ENCODE results near the gene ARSI. TPM values are rescaled to one million over a fixed set of nuclear protein-coding genes. Genes with fewer than 3 reads are reported as not detected.

ARSI gene
- total RNA-seq, 1 experiment from 2014 or later, result 6.3 TPM

GRCh38 chr5:150303660-150304386, 1.1 kb upstream of the ARSI start:
- H3K27ac ChIP-seq (ENCODE audit: low read length), result no peak overlapping the region
- TF ChIP-seq EZH2phosphoT487 (IDR thresholded peaks at IDR 0.05; ENCODE audit: borderline replicate concordance, low read length), result no peak
- TF ChIP-seq EZH2 (IDR thresholded peaks at IDR 0.05; ENCODE audit: low read length, unreplicated experiment), result no peak
- TF ChIP-seq CTCF (conservative IDR thresholded peaks at IDR 0.05; ENCODE audit: low read depth, low read length), result no peak
- H3K4me2 ChIP-seq (ENCODE audit: low read length), result no peak overlapping the region
- H2AFZ ChIP-seq (ENCODE audit: low read length), result no peak overlapping the region
- no peaks in the 10 kb centered on the region for H3K9me2 ChIP-seq (replicated peaks; ENCODE audit: low read length)
- H3K4me1 ChIP-seq (ENCODE audit: insufficient read depth, low read length), result peaks cover 14% of the 10 kb centered on the region
- BruUV-seq (replicated peaks), result no TSS peak
- H3K27me3 ChIP-seq (ENCODE audit: low read length), result no peaks in the 10 kb centered on the region
- no peaks in the 10 kb centered on the region for H3K79me2 ChIP-seq (ENCODE audit: low read length)
- POLR2A ChIA-PET (ENCODE audit: unreplicated experiment), result no interaction called here
- H3K9me3 ChIP-seq (ENCODE audit: low read length), result no peaks in the 10 kb centered on the region
- ATAC-seq (no peak), DNase-seq (no peak)
- H4K20me1 ChIP-seq (ENCODE audit: low read length), result no peaks in the 10 kb centered on the region
- intact Hi-C loops (cut with micrococcal nuclease), result loop anchor here (2.0 kb wide), 1 partner anchor 53 kb away; the partner anchor contains the start of gene TCOF1
- no peaks in the 10 kb centered on the region for H3K36me3 ChIP-seq (ENCODE audit: low read depth, low read length)
- H3K9ac ChIP-seq (ENCODE audit: low read length), result no peak overlapping the region
- H3K4me3 ChIP-seq (ENCODE audit: low read length), result no peak overlapping the region
- no peaks in the 10 kb centered on the region for H3F3A ChIP-seq (ENCODE audit: low read length, unreplicated experiment)
- CTCF ChIA-PET, result no interaction called here

- no peaks in the 10 kb centered on the region for H4K20me1 ChIP-seq (ENCODE audit: low read length)
- no TSS peak for BruUV-seq (replicated peaks)
- H3K9me3 ChIP-seq (ENCODE audit: low read length), result no peaks in the 10 kb centered on the region
- POLR2A ChIA-PET (ENCODE audit: unreplicated experiment), result no interaction called here
- H3K4me2 ChIP-seq (ENCODE audit: low read length), result peak overlapping the region; percentile 92
- H3K4me3 ChIP-seq (ENCODE audit: low read length), result peak overlapping the region; percentile 72
- no peak overlapping the region for H3K9ac ChIP-seq (ENCODE audit: low read length)
- peaks cover 20% of the 10 kb centered on the region for H3K4me1 ChIP-seq (ENCODE audit: insufficient read depth, low read length)
- TF ChIP-seq CTCF (conservative IDR thresholded peaks at IDR 0.05; ENCODE audit: low read depth, low read length) (no peak), EZH2 (IDR thresholded peaks at IDR 0.05; ENCODE audit: low read length, unreplicated experiment) (no peak), EZH2phosphoT487 (IDR thresholded peaks at IDR 0.05; ENCODE audit: borderline replicate concordance, low read length) (no peak)
- intact Hi-C loops (cut with micrococcal nuclease), result loop anchor here (2.0 kb wide), 1 partner anchor 54 kb away; the partner anchor contains the start of gene TCOF1
- H3K36me3 ChIP-seq (ENCODE audit: low read depth, low read length), result no peaks in the 10 kb centered on the region
- DNase-seq (no peak), ATAC-seq (no peak)
- no peaks in the 10 kb centered on the region for H3K79me2 ChIP-seq (ENCODE audit: low read length)
- H3F3A ChIP-seq (ENCODE audit: low read length, unreplicated experiment), result no peaks in the 10 kb centered on the region
- CTCF ChIA-PET, result no interaction called here
- H2AFZ ChIP-seq (ENCODE audit: low read length), result peak overlapping the region; percentile 96
- no peaks in the 10 kb centered on the region for H3K27me3 ChIP-seq (ENCODE audit: low read length)
- no peaks in the 10 kb centered on the region for H3K9me2 ChIP-seq (replicated peaks; ENCODE audit: low read length)
- H3K27ac ChIP-seq (ENCODE audit: low read length), result no peak overlapping the region
These were observed 438 bp upstream of the ARSI start for GRCh38 chr5:150303070-150303615.

GRCh38 chr5:150301901-150302300, 804 bp downstream of the ARSI start:
- H3K4me2 ChIP-seq (ENCODE audit: low read length), result peak overlapping the region; percentile 92
- no peaks in the 10 kb centered on the region for H3K9me3 ChIP-seq (ENCODE audit: low read length)
- ATAC-seq (no peak), DNase-seq (no peak)
- peak overlapping the region; percentile 96; the same call in 1 of the 2 replicates for H2AFZ ChIP-seq (ENCODE audit: low read length)
- no peaks in the 10 kb centered on the region for H3F3A ChIP-seq (ENCODE audit: low read length, unreplicated experiment)
- H3K27me3 ChIP-seq (ENCODE audit: low read length), result no peaks in the 10 kb centered on the region
- ChIA-PET POLR2A (ENCODE audit: unreplicated experiment) (no interaction called here), CTCF (no interaction called here)
- H4K20me1 ChIP-seq (ENCODE audit: low read length), result no peaks in the 10 kb centered on the region
- no TSS peak for BruUV-seq (replicated peaks)
- H3K27ac ChIP-seq (ENCODE audit: low read length), result no peak overlapping the region
- no peak overlapping the region for H3K9ac ChIP-seq (ENCODE audit: low read length)
- no peaks in the 10 kb centered on the region for H3K36me3 ChIP-seq (ENCODE audit: low read depth, low read length)
- H3K9me2 ChIP-seq (replicated peaks; ENCODE audit: low read length), result no peaks in the 10 kb centered on the region
- H3K79me2 ChIP-seq (ENCODE audit: low read length), result no peaks in the 10 kb centered on the region
- TF ChIP-seq CTCF (conservative IDR thresholded peaks at IDR 0.05; ENCODE audit: low read depth, low read length) (no peak), EZH2phosphoT487 (IDR thresholded peaks at IDR 0.05; ENCODE audit: borderline replicate concordance, low read length) (no peak), EZH2 (IDR thresholded peaks at IDR 0.05; ENCODE audit: low read length, unreplicated experiment) (no peak)
- intact Hi-C loops (cut with micrococcal nuclease), result loop anchor here (2.0 kb wide), 1 partner anchor 55 kb away; the partner anchor contains the start of gene TCOF1
- H3K4me3 ChIP-seq (ENCODE audit: low read length), result peak overlapping the region; percentile 72; the same call in 1 of the 2 replicates
- peaks cover 20% of the 10 kb centered on the region for H3K4me1 ChIP-seq (ENCODE audit: insufficient read depth, low read length)

Measured in PC-3 (cell line).